Measurements from ENCODE around the gene SHISA8. TPM values are rescaled to one million over a fixed set of nuclear protein-coding genes. Genes with fewer than 3 reads are reported as not detected.

Gene SHISA8
- total and polyA plus RNA-seq, 2 of the 13 experiments (the other 11 are each of a cell fraction or from before 2014, with no cell fraction given), result not detected

DNA sequence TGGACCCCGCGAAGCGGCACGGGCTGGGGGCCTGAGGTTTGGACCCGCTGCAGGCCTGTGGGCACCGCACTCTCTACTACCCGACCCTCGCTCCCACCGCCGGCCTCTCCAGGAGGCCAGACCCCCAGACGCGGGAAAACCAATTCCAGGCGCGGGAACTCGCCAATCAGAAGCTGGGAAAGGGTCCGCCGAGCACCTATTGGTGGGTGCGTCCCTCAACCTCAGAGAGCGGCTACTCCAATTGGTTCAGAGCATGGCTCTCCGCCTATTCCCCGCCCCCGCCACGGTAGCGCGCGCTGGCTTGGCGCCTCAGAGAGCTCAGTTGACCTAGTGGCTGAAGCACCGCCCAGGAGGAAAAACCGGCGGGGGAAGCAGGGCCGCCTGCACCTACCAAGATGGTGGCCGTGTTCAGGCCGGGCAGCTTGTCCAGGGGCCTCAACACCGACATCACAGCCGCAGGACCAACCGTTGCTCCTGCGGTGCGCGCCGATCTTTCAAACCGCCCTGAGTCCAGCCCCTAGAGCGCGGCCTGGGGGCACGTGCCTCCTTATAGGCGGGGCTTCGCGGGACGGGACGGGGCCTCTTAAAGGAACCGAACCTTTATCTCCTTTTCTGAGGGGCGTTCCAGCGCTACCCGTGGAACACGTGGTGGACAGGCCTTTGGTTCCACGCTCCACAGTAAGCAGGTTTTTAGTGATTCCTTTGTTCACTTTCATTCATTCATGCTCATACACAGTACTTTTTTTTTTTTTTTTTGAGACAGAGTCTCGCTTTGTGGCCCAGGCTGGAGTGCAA, 32.0 kb upstream of the SHISA8 start, which contains the start of gene CENPM (continued):
- TF ChIP-seq ZKSCAN8 (CRISPR knock-in tag; IDR thresholded peaks at IDR 0.05; ENCODE audit: borderline replicate concordance) (no peak), SP1 (IDR thresholded peaks at IDR 0.05) (no peak), SP1 (CRISPR knock-in tag; IDR thresholded peaks at IDR 0.05) (peak; percentile 83), ZNF282 (IDR thresholded peaks at IDR 0.05; ENCODE audit: partially characterized antibody) (no peak), ZNF709 (CRISPR knock-in tag; IDR thresholded peaks at IDR 0.05) (peak; percentile 89; the same call in 1 of the 2 replicates), ZNF747 (CRISPR knock-in tag; IDR thresholded peaks at IDR 0.05; ENCODE audit: borderline replicate concordance) (peak; percentile 65; the same call in 1 of the 2 replicates), ZNF343 (CRISPR knock-in tag; IDR thresholded peaks at IDR 0.05) (peak; percentile 96), ZNF850 (CRISPR knock-in tag; conservative IDR thresholded peaks at IDR 0.05) (no peak), ZNF468 (CRISPR knock-in tag; IDR thresholded peaks at IDR 0.05) (peak; percentile 84; the same call in 1 of the 2 replicates), MEF2D (CRISPR knock-in tag; IDR thresholded peaks at IDR 0.05) (peak; percentile 84), ZNF354B (CRISPR knock-in tag; IDR thresholded peaks at IDR 0.05) (peak; percentile 91; the same call in 1 of the 2 replicates), ZNF350 (CRISPR knock-in tag; IDR thresholded peaks at IDR 0.05; ENCODE audit: borderline replicate concordance, low read depth) (peak; percentile 63; the same call in 1 of the 2 replicates), ZFY (CRISPR knock-in tag; IDR thresholded peaks at IDR 0.05) (peak; percentile 82)
- TF ChIP-seq, protein P1, sequence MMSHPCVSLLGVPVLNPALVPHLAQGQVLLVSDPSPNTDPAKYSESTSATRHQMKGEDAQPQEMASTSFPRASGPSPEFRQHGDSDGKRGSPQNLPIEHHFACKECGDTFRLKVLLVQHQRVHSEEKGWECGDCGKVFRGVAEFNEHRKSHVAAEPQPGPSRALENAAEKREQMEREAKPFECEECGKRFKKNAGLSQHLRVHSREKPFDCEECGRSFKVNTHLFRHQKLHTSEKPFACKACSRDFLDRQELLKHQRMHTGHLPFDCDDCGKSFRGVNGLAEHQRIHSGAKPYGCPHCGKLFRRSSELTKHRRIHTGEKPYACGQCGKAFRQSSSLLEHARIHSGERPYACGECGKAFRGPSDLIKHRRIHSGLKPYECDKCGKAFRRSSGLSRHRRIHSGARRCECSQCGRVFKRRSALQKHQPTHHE (CRISPR knock-in tag; IDR thresholded peaks at IDR 0.05; ENCODE audit: borderline replicate concordance), result peak; percentile 77; the same call in 1 of the 2 replicates
- TF ChIP-seq, protein P2, sequence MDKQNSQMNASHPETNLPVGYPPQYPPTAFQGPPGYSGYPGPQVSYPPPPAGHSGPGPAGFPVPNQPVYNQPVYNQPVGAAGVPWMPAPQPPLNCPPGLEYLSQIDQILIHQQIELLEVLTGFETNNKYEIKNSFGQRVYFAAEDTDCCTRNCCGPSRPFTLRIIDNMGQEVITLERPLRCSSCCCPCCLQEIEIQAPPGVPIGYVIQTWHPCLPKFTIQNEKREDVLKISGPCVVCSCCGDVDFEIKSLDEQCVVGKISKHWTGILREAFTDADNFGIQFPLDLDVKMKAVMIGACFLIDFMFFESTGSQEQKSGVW (CRISPR knock-in tag; IDR thresholded peaks at IDR 0.05; ENCODE audit: borderline replicate concordance), result no peak
- TF ChIP-seq, protein P3, sequence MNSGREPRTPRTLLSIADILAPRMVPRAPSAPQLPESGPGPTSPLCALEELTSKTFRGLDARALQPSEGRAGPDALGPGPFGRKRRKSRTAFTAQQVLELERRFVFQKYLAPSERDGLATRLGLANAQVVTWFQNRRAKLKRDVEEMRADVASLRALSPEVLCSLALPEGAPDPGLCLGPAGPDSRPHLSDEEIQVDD (CRISPR knock-in tag; IDR thresholded peaks at IDR 0.05; ENCODE audit: borderline replicate concordance), result no peak
- TF ChIP-seq, protein P4, sequence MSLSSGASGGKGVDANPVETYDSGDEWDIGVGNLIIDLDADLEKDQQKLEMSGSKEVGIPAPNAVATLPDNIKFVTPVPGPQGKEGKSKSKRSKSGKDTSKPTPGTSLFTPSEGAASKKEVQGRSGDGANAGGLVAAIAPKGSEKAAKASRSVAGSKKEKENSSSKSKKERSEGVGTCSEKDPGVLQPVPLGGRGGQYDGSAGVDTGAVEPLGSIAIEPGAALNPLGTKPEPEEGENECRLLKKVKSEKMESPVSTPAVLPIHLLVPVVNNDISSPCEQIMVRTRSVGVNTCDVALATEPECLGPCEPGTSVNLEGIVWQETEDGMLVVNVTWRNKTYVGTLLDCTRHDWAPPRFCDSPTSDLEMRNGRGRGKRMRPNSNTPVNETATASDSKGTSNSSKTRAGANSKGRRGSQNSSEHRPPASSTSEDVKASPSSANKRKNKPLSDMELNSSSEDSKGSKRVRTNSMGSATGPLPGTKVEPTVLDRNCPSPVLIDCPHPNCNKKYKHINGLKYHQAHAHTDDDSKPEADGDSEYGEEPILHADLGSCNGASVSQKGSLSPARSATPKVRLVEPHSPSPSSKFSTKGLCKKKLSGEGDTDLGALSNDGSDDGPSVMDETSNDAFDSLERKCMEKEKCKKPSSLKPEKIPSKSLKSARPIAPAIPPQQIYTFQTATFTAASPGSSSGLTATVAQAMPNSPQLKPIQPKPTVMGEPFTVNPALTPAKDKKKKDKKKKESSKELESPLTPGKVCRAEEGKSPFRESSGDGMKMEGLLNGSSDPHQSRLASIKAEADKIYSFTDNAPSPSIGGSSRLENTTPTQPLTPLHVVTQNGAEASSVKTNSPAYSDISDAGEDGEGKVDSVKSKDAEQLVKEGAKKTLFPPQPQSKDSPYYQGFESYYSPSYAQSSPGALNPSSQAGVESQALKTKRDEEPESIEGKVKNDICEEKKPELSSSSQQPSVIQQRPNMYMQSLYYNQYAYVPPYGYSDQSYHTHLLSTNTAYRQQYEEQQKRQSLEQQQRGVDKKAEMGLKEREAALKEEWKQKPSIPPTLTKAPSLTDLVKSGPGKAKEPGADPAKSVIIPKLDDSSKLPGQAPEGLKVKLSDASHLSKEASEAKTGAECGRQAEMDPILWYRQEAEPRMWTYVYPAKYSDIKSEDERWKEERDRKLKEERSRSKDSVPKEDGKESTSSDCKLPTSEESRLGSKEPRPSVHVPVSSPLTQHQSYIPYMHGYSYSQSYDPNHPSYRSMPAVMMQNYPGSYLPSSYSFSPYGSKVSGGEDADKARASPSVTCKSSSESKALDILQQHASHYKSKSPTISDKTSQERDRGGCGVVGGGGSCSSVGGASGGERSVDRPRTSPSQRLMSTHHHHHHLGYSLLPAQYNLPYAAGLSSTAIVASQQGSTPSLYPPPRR (CRISPR knock-in tag; IDR thresholded peaks at IDR 0.05; ENCODE audit: borderline replicate concordance), result peak; percentile 64

Data from HepG2 (cell line).